Ovary (tissue), 10 donors: Measurements from ENCODE around the gene RAB40B. TPM values are rescaled to one million over a fixed set of nuclear protein-coding genes. Genes with fewer than 3 reads are reported as not detected.
A peak's percentile ranks its signal among the peaks of the same experiment; 100 is the strongest.
"Not testable (repeated sequence)": the region's sequence is repeated elsewhere in the genome, so short reads cannot be mapped to it uniquely, and the experiment has no call there.

Experiments used
- DNase-seq, 5 donors: peaks; one replicate each; pipeline ENCODE4 v3.0.0-alpha.2; 2019 to 2020
- H3K27ac ChIP-seq, 2 donors: fragments of 200-600 bp; one replicate each; pipeline versions ENCODE4 v1.5.1 to v1.8.0; 2019 to 2022
- H3K27me3 ChIP-seq: fragments of 200-600 bp; one replicate; pipeline ENCODE4 v1.8.0; 2022
- H3K36me3 ChIP-seq: fragments of 200-600 bp; sonication (generic); one replicate; pipeline ENCODE4 v1.5.1; 2019
- H3K4me1 ChIP-seq: one replicate; pipeline ENCODE4 v1.8.1; 2013; ENCODE audit warnings: mild to moderate bottlenecking, moderate library complexity; ENCODE audit not compliant: insufficient read depth
- H3K4me3 ChIP-seq: fragments of 200-600 bp; sonication (generic); one replicate; pipeline ENCODE4 v1.5.1; 2017
- H3K9me3 ChIP-seq, 2 donors: fragments of 200-600 bp in 1 of 2; sonication (generic) in 1 of 2; one replicate each; pipeline versions ENCODE4 v1.5.1 to v1.8.1; 2013 to 2019; ENCODE audit warnings: mild to moderate bottlenecking in 1 of 2, moderate library complexity in 1 of 2
- EP300 ChIP-seq: sonication (generic); formaldehyde crosslinking; IDR thresholded peaks from one replicate; pipeline ENCODE4 v1.6.1; 2017; ENCODE audit warnings: antibody characterized with exemption
- POLR2A ChIP-seq: fragments of 450-650 bp; IDR thresholded peaks from one replicate; pipeline ENCODE4 v1.6.1; 2017; ENCODE audit warnings: antibody characterized with exemption, mild to moderate bottlenecking, moderate library complexity
- WGBS, 3 donors: extraction: QIAGEN DNeasy Blood & Tissue Kit in 1 of 3; methylation state at CpG; one replicate each; pipeline versions ENCODE4 v1.1.5 to v1.1.7; 2013 to 2017; 5-methylcytosine and 5-hydroxymethylcytosine counted together
- intact Hi-C, 4 donors: fragments of 100-400 bp; cut with DNase I; formaldehyde crosslinking; loops; one replicate each; pipeline versions ENCODE4 v1.11.0 to v1.15.1; 2022 to 2023
- long read RNA-seq, 3 donors: library from polyadenylated mRNA in 2 of 3; unstranded in 2 of 3; transcript quantifications; one replicate each; pipeline ENCODE4 v2.0.0 and lab custom pipeline, GENCODE V29; 2021 to 2026
- polyA plus RNA-seq, 2 donors: library from polyadenylated mRNA; stranded (reverse); fragments of 200-250 nt in 1 of 2; fragments of 350-450 nt in 1 of 2; fragmentation: Illumina TruSeq in 1 of 2; extraction: RNeasy Lipid Tissue Mini Kit (QIAGEN cat#74804) in 1 of 2; gene quantifications; one replicate each; pipeline ENCODE4 v1.2.3, GENCODE V29; 2013 to 2014
- total RNA-seq, 7 donors: library from RNA; depleted of rRNA in 2 of 7; stranded (reverse); fragments of >200 nt in 2 of 7; fragmentation: NEBNext Ultra II Directional in 3 of 7; extraction: Animal tissue kit (Norgen Biotek cat#: 25700) in 3 of 7; gene quantifications; one replicate each; pipeline versions ENCODE4 v1.1.0 to v1.2.4, GENCODE V29; 2016 to 2023
- TF ChIP-seq, protein P1 (sequence below), 3 donors: fragments of 450-650 bp in 2 of 3; fragments of 200-600 bp in 1 of 3; IDR thresholded peaks; one replicate each; pipeline versions ENCODE4 v1.5.1 to v1.8.0; 2016 to 2022; ENCODE audit warnings: antibody characterized with exemption in 3 of 3, mild to moderate bottlenecking in 1 of 3
- donor health status: DM: no; HTN: no; CAD: no; lungs with moderate emphysema.
- donor health status: DM: no; HTN: no; CAD: no.
- donor health status: Bipolar disorder and iron deficiency.
- donor health status: DM: yes; HTN: yes; CAD: no.
- donor health status: DM: no; HTN: no; CAD: no.
- donor health status: DM: yes; HTN: yes; CAD: no.

Gene RAB40B, protein sequence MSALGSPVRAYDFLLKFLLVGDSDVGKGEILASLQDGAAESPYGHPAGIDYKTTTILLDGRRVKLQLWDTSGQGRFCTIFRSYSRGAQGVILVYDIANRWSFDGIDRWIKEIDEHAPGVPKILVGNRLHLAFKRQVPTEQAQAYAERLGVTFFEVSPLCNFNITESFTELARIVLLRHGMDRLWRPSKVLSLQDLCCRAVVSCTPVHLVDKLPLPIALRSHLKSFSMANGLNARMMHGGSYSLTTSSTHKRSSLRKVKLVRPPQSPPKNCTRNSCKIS
- total RNA-seq = 10 to 100 TPM; 10.0 to 25.9 (median 14.9) TPM
- 10 to 100 TPM in 1 of 2 donors, 1 to 10 TPM in 1; 9.2 to 18.6 TPM for polyA plus RNA-seq
- long read RNA-seq, donor 1, transcript RAB40B-206 (6 exons, 3,859 nt) = major isoform, 31 of 39 reads
- long read RNA-seq, donor 1, partial matches to known transcripts = 0 of 39 reads
- long read RNA-seq, donor 1, other reads (novel, unspliced or antisense) = 5 of 39 reads
- long read RNA-seq, donor 2, transcript RAB40B-211 (1 exons, 2,522 nt) = major isoform, 15 of 31 reads
- long read RNA-seq, donor 2, transcript RAB40B-206 (6 exons, 3,859 nt) = minor isoform, 14 of 31 reads
- long read RNA-seq, donor 2, partial matches to known transcripts = 0 of 31 reads
- long read RNA-seq, donor 2, other reads (novel, unspliced or antisense) = 0 of 31 reads
- long read RNA-seq, donor 3, transcript RAB40B-206 (6 exons, 3,859 nt) = major isoform, 22 of 28 reads
- long read RNA-seq, donor 3, partial matches to known transcripts = 1 of 28 reads
- long read RNA-seq, donor 3, other reads (novel, unspliced or antisense) = 5 of 28 reads

DNA sequence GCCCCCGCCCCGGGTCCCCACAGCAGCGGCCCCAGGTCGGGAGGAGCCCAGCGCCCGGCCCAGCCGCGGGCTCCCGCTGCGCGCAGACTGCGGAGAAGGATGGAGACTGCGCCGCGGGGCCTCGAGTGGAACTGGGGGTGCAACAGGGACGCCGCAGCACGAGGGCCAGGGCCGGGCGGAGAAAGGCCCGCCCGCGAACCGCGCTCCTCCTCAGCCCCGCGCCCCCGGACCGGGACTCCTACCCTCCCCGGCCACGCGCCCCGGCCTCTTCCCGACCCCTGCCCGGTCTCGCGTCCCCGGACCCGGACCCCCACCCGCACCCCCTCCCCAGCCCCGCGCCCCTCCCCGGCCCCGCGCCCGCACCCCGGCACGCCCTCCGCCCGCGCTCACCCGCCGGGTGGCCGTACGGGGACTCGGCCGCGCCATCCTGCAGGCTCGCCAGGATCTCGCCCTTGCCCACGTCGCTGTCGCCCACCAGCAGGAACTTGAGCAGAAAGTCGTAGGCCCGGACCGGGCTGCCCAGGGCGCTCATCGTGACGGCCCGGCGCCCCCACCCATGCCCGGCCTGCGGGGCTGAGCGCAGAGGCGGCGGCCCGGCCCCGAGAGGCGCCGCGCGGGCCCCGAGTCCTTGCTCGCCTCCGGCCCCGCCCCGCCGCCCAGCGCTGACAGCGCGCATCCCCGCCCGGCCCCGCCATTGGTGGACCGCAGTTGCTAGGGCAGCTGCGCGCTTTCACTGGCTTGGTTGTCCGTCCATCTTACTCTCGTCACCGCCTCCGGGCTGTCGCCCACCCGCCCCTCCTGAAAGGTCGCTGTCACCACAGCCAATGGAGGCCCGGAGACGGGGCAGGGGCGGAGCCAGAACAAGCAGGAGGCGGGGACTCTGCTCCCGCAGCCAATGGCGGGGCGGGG lies at the start of gene RAB40B:
TSS of gene RAB40B (minus strand) at position 634 of the 909 bp plus-strand sequence. CDS start at position 532, 102 bp downstream.
- Histone ChIP-seq H3K36me3 (no peaks in the 10 kb centered on the region), H3K4me1 (peaks cover 21% of the 10 kb centered on the region), H3K4me3 (peak within 1 kb of the TSS; percentile 74), H3K9me3 (no peaks in the 10 kb centered on the region), H3K27ac (no peak within 1 kb of the TSS), H3K27me3 (no peaks in the 10 kb centered on the region)
- TF ChIP-seq, protein P1, sequence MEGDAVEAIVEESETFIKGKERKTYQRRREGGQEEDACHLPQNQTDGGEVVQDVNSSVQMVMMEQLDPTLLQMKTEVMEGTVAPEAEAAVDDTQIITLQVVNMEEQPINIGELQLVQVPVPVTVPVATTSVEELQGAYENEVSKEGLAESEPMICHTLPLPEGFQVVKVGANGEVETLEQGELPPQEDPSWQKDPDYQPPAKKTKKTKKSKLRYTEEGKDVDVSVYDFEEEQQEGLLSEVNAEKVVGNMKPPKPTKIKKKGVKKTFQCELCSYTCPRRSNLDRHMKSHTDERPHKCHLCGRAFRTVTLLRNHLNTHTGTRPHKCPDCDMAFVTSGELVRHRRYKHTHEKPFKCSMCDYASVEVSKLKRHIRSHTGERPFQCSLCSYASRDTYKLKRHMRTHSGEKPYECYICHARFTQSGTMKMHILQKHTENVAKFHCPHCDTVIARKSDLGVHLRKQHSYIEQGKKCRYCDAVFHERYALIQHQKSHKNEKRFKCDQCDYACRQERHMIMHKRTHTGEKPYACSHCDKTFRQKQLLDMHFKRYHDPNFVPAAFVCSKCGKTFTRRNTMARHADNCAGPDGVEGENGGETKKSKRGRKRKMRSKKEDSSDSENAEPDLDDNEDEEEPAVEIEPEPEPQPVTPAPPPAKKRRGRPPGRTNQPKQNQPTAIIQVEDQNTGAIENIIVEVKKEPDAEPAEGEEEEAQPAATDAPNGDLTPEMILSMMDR (IDR thresholded peaks at IDR 0.05) = no peak
- TF ChIP-seq POLR2A = no peak
- no peak for TF ChIP-seq EP300
- DNase-seq = peak; percentile 99
- intact Hi-C loops = no loop called here
- WGBS, 3 donors = 0 to 1% (median 1%) methylated on average over 43 to 112 of the region's 112 CpGs

DNA sequence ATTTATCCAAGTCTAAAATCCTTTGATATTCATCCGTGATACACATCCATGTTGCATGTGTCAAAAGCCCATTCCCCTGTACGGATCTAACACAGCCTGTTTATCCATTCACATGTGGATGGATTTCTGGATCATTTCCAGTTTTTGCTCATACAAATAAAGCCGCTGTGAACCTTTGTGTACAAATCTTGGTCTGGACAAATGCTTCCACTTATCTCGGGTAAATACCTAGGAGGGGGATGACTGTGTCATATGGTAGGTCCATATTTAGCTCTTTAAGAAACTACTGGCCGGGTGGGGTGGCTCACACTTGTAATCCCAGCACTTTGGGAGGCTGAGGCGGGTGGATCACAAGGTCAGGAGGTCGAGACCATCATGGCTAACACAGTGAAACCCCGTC lies 47.0 kb upstream of the RAB40B start:
- intact Hi-C loops = no loop called here

DNA sequence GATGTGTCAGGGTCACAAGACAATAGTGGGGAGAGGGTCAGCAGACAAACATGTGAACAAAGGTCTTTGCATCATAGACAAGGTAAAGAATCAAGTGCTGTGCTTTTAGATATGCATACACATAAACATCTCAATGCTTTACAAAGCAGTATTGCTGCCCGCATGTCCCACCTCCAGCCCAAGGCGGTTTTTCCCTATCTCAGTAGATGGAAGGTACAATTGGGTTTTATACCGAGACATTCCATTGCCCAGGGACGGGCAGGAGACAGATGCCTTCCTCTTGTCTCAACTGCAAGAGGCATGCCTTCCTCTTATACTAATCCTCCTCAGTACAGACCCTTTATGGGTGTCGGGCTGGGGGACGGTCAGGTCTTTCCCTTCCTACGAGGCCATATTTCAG lies 46.2 kb upstream of the RAB40B start:
- 66 to 83% (median 78%) methylated on average over 7 of the region's 7 CpGs for WGBS, 3 donors
- intact Hi-C loops, H3K9me3 ChIP-seq, H3K36me3 ChIP-seq, H3K27me3 ChIP-seq, DNase-seq, H3K4me1 ChIP-seq, H3K4me3 ChIP-seq, H3K27ac ChIP-seq: not testable (repeated sequence)

More for the DNA sequence above, 47.0 kb upstream of the RAB40B start:
- peaks cover 2% of the 10 kb centered on the region for H3K4me1 ChIP-seq
- peaks cover 0 to 8% of the 10 kb centered on the region in 2 donors for H3K9me3 ChIP-seq
- no peak overlapping the region for H3K27ac ChIP-seq
- no peaks in the 10 kb centered on the region for H3K36me3 ChIP-seq
- no peak overlapping the region for H3K4me3 ChIP-seq
- H3K27me3 ChIP-seq = no peaks in the 10 kb centered on the region
- no peak for DNase-seq
- TF ChIP-seq EP300 = no peak
- TF ChIP-seq POLR2A = no peak
- TF ChIP-seq, protein P1 (IDR thresholded peaks at IDR 0.05) = no peak
- WGBS, 3 donors = 86 to 88% (median 87%) methylated on average over 8 of the region's 8 CpGs

DNA sequence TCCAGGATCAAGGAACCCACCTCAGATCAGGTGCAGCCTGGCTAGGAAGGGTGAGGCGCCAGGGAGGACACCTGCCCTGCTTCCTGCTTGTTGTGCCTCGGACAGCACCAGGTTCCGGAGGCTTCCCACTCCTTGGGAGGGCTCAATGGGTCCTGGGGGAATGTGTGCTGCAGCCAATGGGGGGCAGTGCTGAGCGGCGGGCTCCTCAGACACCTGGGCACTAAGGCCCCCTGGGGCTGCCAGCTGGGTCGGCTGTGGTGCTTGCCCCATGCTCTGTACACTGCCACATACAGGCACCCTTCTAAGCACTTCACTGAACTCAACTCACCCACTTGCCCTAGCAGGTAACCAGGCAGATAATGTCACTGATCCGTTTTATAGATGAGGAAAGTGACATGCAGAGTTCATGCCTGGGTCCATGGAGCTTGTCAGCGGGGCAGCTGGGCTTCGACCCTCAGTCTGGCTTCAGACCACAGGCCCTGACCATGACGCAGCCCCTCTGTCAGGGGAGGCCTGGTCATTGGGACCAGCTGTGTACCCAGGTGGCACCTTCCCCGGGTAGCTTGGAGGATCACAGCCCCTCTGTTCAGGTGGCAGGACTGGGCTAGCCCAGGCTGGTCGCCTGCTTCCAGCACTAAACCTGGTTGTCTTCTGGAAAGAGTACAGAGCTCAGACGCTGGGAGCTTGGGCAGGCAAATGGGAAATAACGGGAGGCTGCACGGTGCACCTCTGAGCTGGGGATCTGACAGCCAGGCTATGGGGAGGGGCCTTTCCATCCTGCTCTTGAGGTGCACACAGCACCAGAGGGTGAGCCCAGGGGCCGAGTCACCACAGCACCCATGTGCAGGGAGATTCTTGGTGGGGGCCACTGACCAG lies 45.1 kb upstream of the RAB40B start:
- intact Hi-C loops = no loop called here
- H3K36me3 ChIP-seq = no peaks in the 10 kb centered on the region

More for the DNA sequence above, 45.1 kb upstream of the RAB40B start:
- Histone ChIP-seq H3K27ac (no peak overlapping the region), H3K27me3 (no peaks in the 10 kb centered on the region), H3K4me3 (no peak overlapping the region), H3K9me3 (peaks cover 0 to 8% of the 10 kb centered on the region in 2 donors), H3K4me1 (no peaks in the 10 kb centered on the region)
- TF ChIP-seq POLR2A (no peak), EP300 (no peak)
- TF ChIP-seq, protein P1 (IDR thresholded peaks at IDR 0.05) = no peak
- no peak for DNase-seq
- 90 to 93% (median 92%) methylated on average over 16 of the region's 16 CpGs for WGBS, 3 donors
